ENCODE results near the gene PCSK9. TPM values are rescaled to one million over a fixed set of nuclear protein-coding genes. Genes with fewer than 3 reads are reported as not detected.
"Not testable (repeated sequence)": the region's sequence is repeated elsewhere in the genome, so short reads cannot be mapped to it uniquely, and the experiment has no call there.

The PCSK9 gene
- total RNA-seq, 1 experiment from 2014 or later: 0.26 TPM

GRCh38 chr1:55107101-55107500 lies 67.8 kb downstream of the PCSK9 start:
- in situ Hi-C loops (cut with HindIII; ENCODE audit: low pct_unique_long_range_greater_than_20kb, low sequenced_read_pairs): no loop called here
- POLR2A ChIA-PET: no interaction called here
- TF ChIP-seq SIN3A (IDR thresholded peaks at IDR 0.05; ENCODE audit: borderline replicate concordance, insufficient read depth, low read depth, low read length): no peak
- TF ChIP-seq TCF7L2 (IDR thresholded peaks at IDR 0.05; ENCODE audit: low read depth, low read length): no peak
- no peak for TF ChIP-seq POLR2AphosphoS5 (IDR thresholded peaks at IDR 0.05; ENCODE audit: low read depth, low read length)
- TF ChIP-seq REST (IDR thresholded peaks at IDR 0.05; ENCODE audit: insufficient read depth in 1 of 2, low read depth in 2 of 2, low read length in 1 of 2): no peak
- TF ChIP-seq, protein P1, sequence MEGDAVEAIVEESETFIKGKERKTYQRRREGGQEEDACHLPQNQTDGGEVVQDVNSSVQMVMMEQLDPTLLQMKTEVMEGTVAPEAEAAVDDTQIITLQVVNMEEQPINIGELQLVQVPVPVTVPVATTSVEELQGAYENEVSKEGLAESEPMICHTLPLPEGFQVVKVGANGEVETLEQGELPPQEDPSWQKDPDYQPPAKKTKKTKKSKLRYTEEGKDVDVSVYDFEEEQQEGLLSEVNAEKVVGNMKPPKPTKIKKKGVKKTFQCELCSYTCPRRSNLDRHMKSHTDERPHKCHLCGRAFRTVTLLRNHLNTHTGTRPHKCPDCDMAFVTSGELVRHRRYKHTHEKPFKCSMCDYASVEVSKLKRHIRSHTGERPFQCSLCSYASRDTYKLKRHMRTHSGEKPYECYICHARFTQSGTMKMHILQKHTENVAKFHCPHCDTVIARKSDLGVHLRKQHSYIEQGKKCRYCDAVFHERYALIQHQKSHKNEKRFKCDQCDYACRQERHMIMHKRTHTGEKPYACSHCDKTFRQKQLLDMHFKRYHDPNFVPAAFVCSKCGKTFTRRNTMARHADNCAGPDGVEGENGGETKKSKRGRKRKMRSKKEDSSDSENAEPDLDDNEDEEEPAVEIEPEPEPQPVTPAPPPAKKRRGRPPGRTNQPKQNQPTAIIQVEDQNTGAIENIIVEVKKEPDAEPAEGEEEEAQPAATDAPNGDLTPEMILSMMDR (IDR thresholded peaks at IDR 0.05): no peak

DNA sequence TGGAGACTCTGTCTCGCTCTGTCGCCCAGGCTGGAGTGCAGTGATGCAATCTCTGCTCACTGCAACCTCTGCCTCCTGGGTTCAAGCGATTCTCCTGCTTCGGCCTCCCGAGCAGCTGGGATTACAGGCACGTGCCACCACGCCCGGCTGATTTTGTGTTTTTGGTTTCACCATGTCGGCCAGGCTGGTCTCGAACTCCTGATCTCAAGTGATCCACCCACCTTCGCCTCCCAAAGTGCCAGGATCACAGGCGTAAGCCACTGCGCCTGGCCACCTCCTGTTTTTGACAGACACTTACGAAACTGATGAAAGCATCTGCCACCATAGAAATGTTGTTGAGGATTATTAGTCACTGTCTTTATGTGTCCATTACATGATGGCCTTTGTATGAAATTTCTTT lies 69.7 kb downstream of the PCSK9 start:
- peaks cover 46% of the 10 kb centered on the region for H3K36me3 ChIP-seq (ENCODE audit: control insufficient read depth, insufficient read depth, low read length)
- H3K4me3 ChIP-seq (ENCODE audit: low read depth in 2 of 2, low read length in 2 of 2); in situ Hi-C loops (cut with HindIII; ENCODE audit: low pct_unique_long_range_greater_than_20kb, low sequenced_read_pairs); CTCF ChIA-PET; H3K4me1 ChIP-seq (ENCODE audit: control insufficient read depth, insufficient read depth, low read length); DNase-seq (ENCODE audit: low read depth, low spot score); intact Hi-C loops (cut with micrococcal nuclease; ENCODE audit: unreplicated experiment); H3K27ac ChIP-seq (ENCODE audit: low read length); H3K27me3 ChIP-seq (ENCODE audit: control insufficient read depth, insufficient read depth, low read length); ATAC-seq; POLR2A ChIA-PET; H3K9me3 ChIP-seq (ENCODE audit: control insufficient read depth, insufficient read depth, low read depth, low read length); BruUV-seq (replicated peaks): not testable (repeated sequence)

More at GRCh38 chr1:55107101-55107500, 67.8 kb downstream of the PCSK9 start:
- Histone ChIP-seq H3K4me3 (ENCODE audit: low read depth in 2 of 2, low read length in 2 of 2) (no peak overlapping the region), H3K27ac (ENCODE audit: low read length) (no peak overlapping the region), H3K9me3 (ENCODE audit: control insufficient read depth, insufficient read depth, low read depth, low read length) (no peaks in the 10 kb centered on the region), H3K4me1 (ENCODE audit: control insufficient read depth, insufficient read depth, low read length) (no peaks in the 10 kb centered on the region), H3K36me3 (ENCODE audit: control insufficient read depth, insufficient read depth, low read length) (peaks cover 64% of the 10 kb centered on the region), H3K27me3 (ENCODE audit: control insufficient read depth, insufficient read depth, low read length) (no peaks in the 10 kb centered on the region)
- intact Hi-C loops (cut with micrococcal nuclease; ENCODE audit: unreplicated experiment): no loop called here
- ATAC-seq (no peak), DNase-seq (ENCODE audit: low read depth, low spot score) (no peak)
- BruUV-seq (replicated peaks): no TSS peak
- CTCF ChIA-PET: no interaction called here

Other genes with a start within 250 kb of the PCSK9 start
- gene TTC22, start 238.2 kb upstream of the PCSK9 start, total RNA-seq (2021; ENCODE audit: unreplicated experiment): 0.10 TPM
- 313 TPM for gene DHCR24, start 152.4 kb upstream of the PCSK9 start, total RNA-seq (2021; ENCODE audit: unreplicated experiment)
- gene TMEM61, start 58.9 kb upstream of the PCSK9 start, total RNA-seq (2021; ENCODE audit: unreplicated experiment): not detected
- gene BSND, start 40.6 kb upstream of the PCSK9 start, total RNA-seq (2021; ENCODE audit: unreplicated experiment): not detected
- gene USP24, start 175.8 kb downstream of the PCSK9 start, total RNA-seq (2021; ENCODE audit: unreplicated experiment): 52.2 TPM

Measured in Panc1 (cell line).